K562 (cell line): ENCODE data around the gene ISG20L2. TPM values are rescaled to one million over a fixed set of nuclear protein-coding genes. Genes with fewer than 3 reads are reported as not detected.

Source experiments
- ARID3B ChIP-seq: fragments of 250-450 bp; sonication (Bioruptor Pico); IDR thresholded peaks from 2 replicates; pipeline ENCODE4 v1.4.0; 2020; ENCODE audit warnings: borderline replicate concordance
- ARNT ChIP-seq, 2 experiments: fragments of 450-650 bp; IDR thresholded peaks; 2 replicates each; pipeline ENCODE4 v1.6.1; 2016; ENCODE audit warnings: mild to moderate bottlenecking in 1 of 2
- ASH1L ChIP-seq: fragments of 450-650 bp; IDR thresholded peaks from 2 replicates; pipeline ENCODE4 v1.6.1; 2018; ENCODE audit warnings: borderline replicate concordance, mild to moderate bottlenecking, low read depth; ENCODE audit not compliant: partially characterized antibody
- EGR1 ChIP-seq: fragments of 450-650 bp; conservative IDR thresholded peaks from 2 replicates; pipeline ENCODE4 v1.6.1; 2017; ENCODE audit warnings: mild to moderate bottlenecking
- MBD1 ChIP-seq: fragments of 250-450 bp; sonication (Bioruptor Pico); IDR thresholded peaks from 2 replicates; pipeline ENCODE4 v1.8.0; 2022; ENCODE audit warnings: inconsistent platforms
- POLR3A ChIP-seq: IDR thresholded peaks from 2 replicates; pipeline ENCODE4 v1.6.1; 2011; ENCODE audit warnings: borderline replicate concordance, mild to moderate bottlenecking, moderate library complexity; ENCODE audit not compliant: insufficient read length, insufficient read depth; ENCODE audit errors: extremely low read depth
- SMARCC2 ChIP-seq: fragments of 450-650 bp; IDR thresholded peaks from 2 replicates; pipeline ENCODE4 v1.6.1; 2017; ENCODE audit warnings: antibody characterized with exemption, moderate library complexity, mild to moderate bottlenecking, low read depth
- ZFP91 ChIP-seq: sonication (generic); formaldehyde crosslinking; IDR thresholded peaks from 2 replicates; pipeline ENCODE4 v1.8.0; 2022; ENCODE audit warnings: mild to moderate bottlenecking, missing genetic modification reagents
- ZNF311 ChIP-seq: fragments of 250-450 bp; sonication (Bioruptor Pico); IDR thresholded peaks from 2 replicates; pipeline ENCODE4 v1.4.0; 2020; ENCODE audit warnings: mild to moderate bottlenecking, moderate library complexity
- ZNF444 ChIP-seq: fragments of 250-450 bp; sonication (Bioruptor Pico); IDR thresholded peaks from 2 replicates; pipeline ENCODE4 v1.4.0; 2020; ENCODE audit warnings: mild to moderate bottlenecking, moderate library complexity
- ZNF75A ChIP-seq: fragments of 450-650 bp; formaldehyde crosslinking; IDR thresholded peaks from 2 replicates; pipeline ENCODE4 v1.4.0; 2020; ENCODE audit warnings: mild to moderate bottlenecking
- polyA plus RNA-seq, 8 experiments: library from polyadenylated mRNA; depleted of rRNA in 4 of 8; stranded (reverse) in 5 of 8; unstranded in 3 of 8; fragments of >200 nt; fragmentation: Nextera tagmentation in 2 of 8; fragmentation: Illumina TruSeq in 1 of 8; extraction: Ambion mirVana in 2 of 8; extraction: Trizol in 1 of 8; gene quantifications; 2 replicates each; pipeline versions ENCODE4 v1.2.1 to v1.2.3, GENCODE V29; 2011 to 2014; ENCODE audit warnings: inconsistent platforms in 1 of 8, missing spikeins in 1 of 8
- total RNA-seq, 7 experiments: library from RNA; depleted of rRNA in 6 of 7; stranded (reverse); fragments of >200 nt in 6 of 7; fragmentation: Illumina TruSeq in 2 of 7; extraction: Trizol in 2 of 7; gene quantifications; 2 replicates each; pipeline versions ENCODE4 v1.2.1 to v1.2.3, GENCODE V29; 2011 to 2021; ENCODE audit warnings: low replicate concordance in 1 of 7
- TF ChIP-seq, protein P1 (sequence below), 3 experiments: fragments of 200-800 bp in 1 of 3; fragments of 250-450 bp in 1 of 3; fragments of 450-650 bp in 1 of 3; sonication (Bioruptor Pico) in 1 of 3; sonication (Bioruptor generic) in 1 of 3; formaldehyde crosslinking in 1 of 3; IDR thresholded peaks; 2 replicates each; pipeline versions ENCODE4 v1.6.1 to v1.8.0; 2016 to 2022; ENCODE audit warnings: mild to moderate bottlenecking in 2 of 3, missing genetic modification characterization in 2 of 3, missing compliant biosample characterization in 1 of 3, moderate library complexity in 1 of 3
- TF ChIP-seq, protein P2 (sequence below), 2 experiments: fragments of 450-650 bp; IDR thresholded peaks; 2 replicates each; pipeline ENCODE4 v1.6.1; 2018; ENCODE audit warnings: mild to moderate bottlenecking in 2 of 2, low read depth in 1 of 2; ENCODE audit not compliant: partially characterized antibody in 2 of 2

Gene ISG20L2
- total and polyA plus RNA-seq, 9 of the 15 experiments (the other 6 are each of a cell fraction or from before 2014, with no cell fraction given), result 21.3 to 130 (median 50.3) TPM

- TF ChIP-seq ZFP91 (0 out of 2 replicates have a peak, but pooled peaks have one; percentile 42), EGR1 (peak; percentile 3; the same call in 1 of the 2 replicates), SMARCC2 (no peak), ZNF311 (no peak), ZNF75A (CRISPR knock-in tag) (no peak), MBD1 (no peak), ARNT (IDR thresholded peaks at IDR 0.05) (peak in 1 of 2 experiments; percentile 99; a peak in 2 of 4 replicates), ZNF444 (CRISPR knock-in tag) (no peak), ARID3B (no peak), POLR3A (no peak), ASH1L (no peak)
- TF ChIP-seq, protein P1, sequence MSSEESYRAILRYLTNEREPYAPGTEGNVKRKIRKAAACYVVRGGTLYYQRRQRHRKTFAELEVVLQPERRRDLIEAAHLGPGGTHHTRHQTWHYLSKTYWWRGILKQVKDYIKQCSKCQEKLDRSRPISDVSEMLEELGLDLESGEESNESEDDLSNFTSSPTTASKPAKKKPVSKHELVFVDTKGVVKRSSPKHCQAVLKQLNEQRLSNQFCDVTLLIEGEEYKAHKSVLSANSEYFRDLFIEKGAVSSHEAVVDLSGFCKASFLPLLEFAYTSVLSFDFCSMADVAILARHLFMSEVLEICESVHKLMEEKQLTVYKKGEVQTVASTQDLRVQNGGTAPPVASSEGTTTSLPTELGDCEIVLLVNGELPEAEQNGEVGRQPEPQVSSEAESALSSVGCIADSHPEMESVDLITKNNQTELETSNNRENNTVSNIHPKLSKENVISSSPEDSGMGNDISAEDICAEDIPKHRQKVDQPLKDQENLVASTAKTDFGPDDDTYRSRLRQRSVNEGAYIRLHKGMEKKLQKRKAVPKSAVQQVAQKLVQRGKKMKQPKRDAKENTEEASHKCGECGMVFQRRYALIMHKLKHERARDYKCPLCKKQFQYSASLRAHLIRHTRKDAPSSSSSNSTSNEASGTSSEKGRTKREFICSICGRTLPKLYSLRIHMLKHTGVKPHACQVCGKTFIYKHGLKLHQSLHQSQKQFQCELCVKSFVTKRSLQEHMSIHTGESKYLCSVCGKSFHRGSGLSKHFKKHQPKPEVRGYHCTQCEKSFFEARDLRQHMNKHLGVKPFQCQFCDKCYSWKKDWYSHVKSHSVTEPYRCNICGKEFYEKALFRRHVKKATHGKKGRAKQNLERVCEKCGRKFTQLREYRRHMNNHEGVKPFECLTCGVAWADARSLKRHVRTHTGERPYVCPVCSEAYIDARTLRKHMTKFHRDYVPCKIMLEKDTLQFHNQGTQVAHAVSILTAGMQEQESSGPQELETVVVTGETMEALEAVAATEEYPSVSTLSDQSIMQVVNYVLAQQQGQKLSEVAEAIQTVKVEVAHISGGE (CRISPR knock-in tag; IDR thresholded peaks at IDR 0.05), result 0 out of 6 replicates have a peak, but pooled peaks of 1 of the 3 experiments have one; percentile 76
- TF ChIP-seq, protein P2, sequence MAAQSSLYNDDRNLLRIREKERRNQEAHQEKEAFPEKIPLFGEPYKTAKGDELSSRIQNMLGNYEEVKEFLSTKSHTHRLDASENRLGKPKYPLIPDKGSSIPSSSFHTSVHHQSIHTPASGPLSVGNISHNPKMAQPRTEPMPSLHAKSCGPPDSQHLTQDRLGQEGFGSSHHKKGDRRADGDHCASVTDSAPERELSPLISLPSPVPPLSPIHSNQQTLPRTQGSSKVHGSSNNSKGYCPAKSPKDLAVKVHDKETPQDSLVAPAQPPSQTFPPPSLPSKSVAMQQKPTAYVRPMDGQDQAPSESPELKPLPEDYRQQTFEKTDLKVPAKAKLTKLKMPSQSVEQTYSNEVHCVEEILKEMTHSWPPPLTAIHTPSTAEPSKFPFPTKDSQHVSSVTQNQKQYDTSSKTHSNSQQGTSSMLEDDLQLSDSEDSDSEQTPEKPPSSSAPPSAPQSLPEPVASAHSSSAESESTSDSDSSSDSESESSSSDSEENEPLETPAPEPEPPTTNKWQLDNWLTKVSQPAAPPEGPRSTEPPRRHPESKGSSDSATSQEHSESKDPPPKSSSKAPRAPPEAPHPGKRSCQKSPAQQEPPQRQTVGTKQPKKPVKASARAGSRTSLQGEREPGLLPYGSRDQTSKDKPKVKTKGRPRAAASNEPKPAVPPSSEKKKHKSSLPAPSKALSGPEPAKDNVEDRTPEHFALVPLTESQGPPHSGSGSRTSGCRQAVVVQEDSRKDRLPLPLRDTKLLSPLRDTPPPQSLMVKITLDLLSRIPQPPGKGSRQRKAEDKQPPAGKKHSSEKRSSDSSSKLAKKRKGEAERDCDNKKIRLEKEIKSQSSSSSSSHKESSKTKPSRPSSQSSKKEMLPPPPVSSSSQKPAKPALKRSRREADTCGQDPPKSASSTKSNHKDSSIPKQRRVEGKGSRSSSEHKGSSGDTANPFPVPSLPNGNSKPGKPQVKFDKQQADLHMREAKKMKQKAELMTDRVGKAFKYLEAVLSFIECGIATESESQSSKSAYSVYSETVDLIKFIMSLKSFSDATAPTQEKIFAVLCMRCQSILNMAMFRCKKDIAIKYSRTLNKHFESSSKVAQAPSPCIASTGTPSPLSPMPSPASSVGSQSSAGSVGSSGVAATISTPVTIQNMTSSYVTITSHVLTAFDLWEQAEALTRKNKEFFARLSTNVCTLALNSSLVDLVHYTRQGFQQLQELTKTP (IDR thresholded peaks at IDR 0.05; ENCODE audit: low read depth in 1 of 2, partially characterized antibody in 2 of 2), result peak in 1 of 2 experiments; percentile 35
These were observed 13.0 kb upstream of the ISG20L2 start (continued) for GRCh38 chr1:156741481-156741983.
